Cardiac muscle cell (in vitro differentiated cells and primary cell): ENCODE data around the gene CLMN. TPM values are rescaled to one million over a fixed set of nuclear protein-coding genes. Genes with fewer than 3 reads are reported as not detected.

Experiments used
- DNase-seq, 2 donors: peaks; one replicate each; pipeline versions ENCODE4 v3.0.0 to v3.0.0-alpha.2; 2010 to 2017; ENCODE audit warnings: low read depth in 1 of 2, low spot score in 1 of 2
- H3K27ac ChIP-seq: fragments of 200-600 bp; sonication (generic); 2 replicates; pipeline ENCODE4 v1.5.1; 2016
- H3K27me3 ChIP-seq: fragments of 200-600 bp; sonication (generic); 2 replicates; pipeline ENCODE4 v1.6.0; 2016; ENCODE audit warnings: control low read depth
- H3K36me3 ChIP-seq: fragments of 200-600 bp; sonication (generic); 2 replicates; pipeline ENCODE4 v1.5.1; 2016; ENCODE audit warnings: control low read depth
- H3K4me1 ChIP-seq: fragments of 200-600 bp; sonication (generic); 2 replicates; pipeline ENCODE4 v1.8.1; 2017; ENCODE audit warnings: low read depth, mild to moderate bottlenecking, mixed run types
- H3K4me3 ChIP-seq: fragments of 200-600 bp; sonication (generic); 2 replicates; pipeline ENCODE4 v1.5.1; 2016; ENCODE audit warnings: mild to moderate bottlenecking
- H3K9me3 ChIP-seq: fragments of 200-600 bp; sonication (generic); 2 replicates; pipeline ENCODE4 v1.5.1; 2017; ENCODE audit warnings: low read depth, mild to moderate bottlenecking, control low read depth
- polyA plus RNA-seq: library from polyadenylated mRNA; unstranded; fragments of >200 nt; fragmentation: Nextera tagmentation; extraction: Ambion mirVana; gene quantifications from 2 replicates; pipeline ENCODE4 v1.2.1, GENCODE V29; 2016
- total RNA-seq: library from RNA; depleted of rRNA; stranded (reverse); fragments of >200 nt; gene quantifications from 2 replicates; pipeline ENCODE4 v1.2.3, GENCODE V29; 2016
- TF ChIP-seq, protein P1 (sequence below): IDR thresholded peaks from 2 replicates; pipeline ENCODE4 v1.5.1; 2012; ENCODE audit warnings: low read depth, mild to moderate bottlenecking, low read length

CLMN gene
- total and polyA plus RNA-seq, 2 experiments from 2014 or later, result 0.98 to 1.3 TPM

DNA sequence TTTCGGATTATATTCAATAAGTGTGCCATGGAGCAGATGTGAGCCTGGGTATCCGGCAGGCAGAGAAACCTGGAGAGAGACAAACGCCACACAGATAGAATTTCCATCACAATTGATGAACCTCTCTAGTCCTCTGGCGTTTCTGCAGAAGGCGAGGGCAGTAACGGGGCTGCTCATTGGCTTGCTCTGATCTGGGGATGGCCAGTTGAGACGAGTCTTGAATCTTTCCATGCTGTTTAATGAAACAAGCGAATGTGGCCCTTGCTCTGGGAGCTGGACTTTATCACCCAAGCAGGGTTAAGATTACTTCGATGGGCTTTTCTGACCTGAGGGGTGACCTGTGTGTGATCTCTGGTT lies 42.4 kb upstream of the CLMN start:
- Histone ChIP-seq H3K4me1 (no peaks in the 10 kb centered on the region), H3K9me3 (no peaks in the 10 kb centered on the region), H3K27me3 (peaks cover 35% of the 10 kb centered on the region), H3K36me3 (no peaks in the 10 kb centered on the region), H3K27ac (no peak overlapping the region), H3K4me3 (no peak overlapping the region)
- TF ChIP-seq, protein P1, sequence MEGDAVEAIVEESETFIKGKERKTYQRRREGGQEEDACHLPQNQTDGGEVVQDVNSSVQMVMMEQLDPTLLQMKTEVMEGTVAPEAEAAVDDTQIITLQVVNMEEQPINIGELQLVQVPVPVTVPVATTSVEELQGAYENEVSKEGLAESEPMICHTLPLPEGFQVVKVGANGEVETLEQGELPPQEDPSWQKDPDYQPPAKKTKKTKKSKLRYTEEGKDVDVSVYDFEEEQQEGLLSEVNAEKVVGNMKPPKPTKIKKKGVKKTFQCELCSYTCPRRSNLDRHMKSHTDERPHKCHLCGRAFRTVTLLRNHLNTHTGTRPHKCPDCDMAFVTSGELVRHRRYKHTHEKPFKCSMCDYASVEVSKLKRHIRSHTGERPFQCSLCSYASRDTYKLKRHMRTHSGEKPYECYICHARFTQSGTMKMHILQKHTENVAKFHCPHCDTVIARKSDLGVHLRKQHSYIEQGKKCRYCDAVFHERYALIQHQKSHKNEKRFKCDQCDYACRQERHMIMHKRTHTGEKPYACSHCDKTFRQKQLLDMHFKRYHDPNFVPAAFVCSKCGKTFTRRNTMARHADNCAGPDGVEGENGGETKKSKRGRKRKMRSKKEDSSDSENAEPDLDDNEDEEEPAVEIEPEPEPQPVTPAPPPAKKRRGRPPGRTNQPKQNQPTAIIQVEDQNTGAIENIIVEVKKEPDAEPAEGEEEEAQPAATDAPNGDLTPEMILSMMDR, result no peak
- no peak for DNase-seq

GRCh38 chr14:95361373-95362137 lies 41.8 kb upstream of the CLMN start:
- H3K36me3 ChIP-seq, result no peaks in the 10 kb centered on the region
- TF ChIP-seq, protein P1, result peak; percentile 70
- H3K4me1 ChIP-seq, result no peaks in the 10 kb centered on the region
- no peak overlapping the region for H3K4me3 ChIP-seq
- H3K9me3 ChIP-seq, result no peaks in the 10 kb centered on the region
- no peak overlapping the region for H3K27ac ChIP-seq
- H3K27me3 ChIP-seq, result peaks cover 35% of the 10 kb centered on the region
- peak in 1 of 2 donors; percentile 46 for DNase-seq

GRCh38 chr14:95360828-95361227 lies 41.1 kb upstream of the CLMN start:
- no peak overlapping the region for H3K4me3 ChIP-seq
- H3K36me3 ChIP-seq, result no peaks in the 10 kb centered on the region
- H3K9me3 ChIP-seq, result no peaks in the 10 kb centered on the region
- DNase-seq, result no peak
- H3K27ac ChIP-seq, result no peak overlapping the region
- TF ChIP-seq, protein P1, result no peak
- H3K4me1 ChIP-seq, result peaks cover 4% of the 10 kb centered on the region
- peaks cover 35% of the 10 kb centered on the region for H3K27me3 ChIP-seq

DNA sequence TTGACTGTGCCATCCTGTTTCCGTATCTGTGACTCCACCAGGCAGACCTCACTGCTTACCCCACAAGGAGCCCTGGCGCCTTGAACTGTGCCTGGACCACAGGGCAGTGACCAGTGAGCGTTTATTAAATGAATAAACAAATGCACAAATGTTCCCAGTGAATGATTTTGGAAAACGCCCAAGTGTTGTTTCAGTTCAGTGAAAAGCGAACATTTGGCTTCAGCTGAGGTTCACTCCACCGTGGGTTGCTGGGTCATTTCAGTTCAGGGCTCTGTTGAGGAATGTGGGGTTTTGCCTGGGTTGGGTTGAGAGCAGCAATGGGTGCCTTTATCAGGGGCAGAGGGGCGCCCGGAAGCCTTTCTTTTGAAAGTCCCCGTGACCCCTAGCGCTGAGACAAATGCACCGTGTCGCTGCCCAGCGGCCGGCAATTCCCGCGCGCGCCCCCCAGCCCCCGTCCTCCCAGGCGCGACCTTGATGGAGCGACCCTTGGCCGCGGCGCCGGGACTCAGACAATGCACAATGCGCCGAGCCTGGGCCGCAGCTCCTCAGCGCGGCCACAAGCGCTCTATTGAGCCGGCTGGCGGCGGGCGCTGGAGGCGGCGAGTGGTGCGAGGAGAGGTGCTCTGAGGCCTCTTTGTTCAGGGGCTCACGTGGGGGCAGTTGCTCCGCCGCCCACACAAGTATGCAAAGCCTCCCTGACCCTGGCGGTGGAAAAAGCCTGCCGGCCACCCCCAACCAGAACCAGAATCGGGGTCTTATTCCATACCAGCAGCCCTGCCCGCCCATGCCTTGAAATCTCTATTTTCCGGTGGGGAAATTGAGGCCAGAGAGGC lies 40.5 kb upstream of the CLMN start:
- peak; percentile 28 to 44 for DNase-seq
- peaks cover 4% of the 10 kb centered on the region for H3K4me1 ChIP-seq
- no peaks in the 10 kb centered on the region for H3K9me3 ChIP-seq
- H3K36me3 ChIP-seq, result no peaks in the 10 kb centered on the region
- TF ChIP-seq, protein P1, result no peak
- H3K4me3 ChIP-seq, result no peak overlapping the region
- no peak overlapping the region for H3K27ac ChIP-seq
- H3K27me3 ChIP-seq, result peaks cover 35% of the 10 kb centered on the region

GRCh38 chr14:95356245-95356869 lies 36.6 kb upstream of the CLMN start:
- Histone ChIP-seq H3K4me3 (no peak overlapping the region), H3K9me3 (no peaks in the 10 kb centered on the region), H3K36me3 (no peaks in the 10 kb centered on the region), H3K4me1 (peaks cover 4% of the 10 kb centered on the region), H3K27ac (no peak overlapping the region), H3K27me3 (peaks cover 22% of the 10 kb centered on the region)
- peak in 1 of 2 donors; percentile 15 for DNase-seq
- TF ChIP-seq, protein P1, result no peak
